ENCODE results near the gene SEL1L3.
"Not testable (repeated sequence)": the region's sequence is repeated elsewhere in the genome, so short reads cannot be mapped to it uniquely, and the experiment has no call there.

Gene SEL1L3

GRCh38 chr4:25879091-25879584, 16.4 kb upstream of the SEL1L3 start:
- no peak for DNase-seq

- DNase-seq, result no peak
Observed at GRCh38 chr4:25878676-25879075, 15.9 kb upstream of the SEL1L3 start.

GRCh38 chr4:25875281-25875745, 12.5 kb upstream of the SEL1L3 start:
- DNase-seq, result no peak

GRCh38 chr4:25874655-25875054, 11.9 kb upstream of the SEL1L3 start:
- no peak for DNase-seq

- DNase-seq, result no peak
Observed at GRCh38 chr4:25873632-25874129, 10.9 kb upstream of the SEL1L3 start.

GRCh38 chr4:25872851-25873631, 10.3 kb upstream of the SEL1L3 start:
- DNase-seq, result no peak

GRCh38 chr4:25870081-25870480, 7.3 kb upstream of the SEL1L3 start:
- DNase-seq, result no peak

- DNase-seq, result no peak
Observed at GRCh38 chr4:25867781-25868294, 5.0 kb upstream of the SEL1L3 start.

- DNase-seq, result not testable (repeated sequence)
Observed at GRCh38 chr4:25866401-25866800, 3.6 kb upstream of the SEL1L3 start.

- DNase-seq, result no peak
Observed at GRCh38 chr4:25865586-25865985, 2.8 kb upstream of the SEL1L3 start.

GRCh38 chr4:25863831-25864418, 1.1 kb upstream of the SEL1L3 start:
- no peak for DNase-seq

GRCh38 chr4:25863347-25863784, 578 bp upstream of the SEL1L3 start:
- DNase-seq, result no peak

- DNase-seq, result peak; percentile 54
Observed at GRCh38 chr4:25861951-25862410, 807 bp downstream of the SEL1L3 start.

- DNase-seq, result peak; percentile 71
Observed at GRCh38 chr4:25861280-25861950, 1.4 kb downstream of the SEL1L3 start.

GRCh38 chr4:25860586-25861279, 2.1 kb downstream of the SEL1L3 start:
- DNase-seq, result peak; percentile 90

GRCh38 chr4:25859429-25860148, 3.2 kb downstream of the SEL1L3 start:
- peak; percentile 50 for DNase-seq

GRCh38 chr4:25857851-25858400, 4.9 kb downstream of the SEL1L3 start:
- DNase-seq, result no peak

- DNase-seq, result peak; percentile 43
Observed at GRCh38 chr4:25857403-25857802, 5.4 kb downstream of the SEL1L3 start.

GRCh38 chr4:25856756-25857155, 6.0 kb downstream of the SEL1L3 start:
- DNase-seq, result peak; percentile 90

GRCh38 chr4:25852103-25852502, 10.7 kb downstream of the SEL1L3 start:
- no peak for DNase-seq

GRCh38 chr4:25847329-25847728, 15.5 kb downstream of the SEL1L3 start:
- no peak for DNase-seq

All from inflammatory macrophage treated with lipopolysaccharide for 4 hours (primary cell).